HG02943 (cell line): ENCODE measurements around the gene SLC39A12.
"Not testable (repeated sequence)": the region's sequence is repeated elsewhere in the genome, so short reads cannot be mapped to it uniquely, and the experiment has no call there.

ENCODE experiments used
- ATAC-seq: cut with Tn5 transposase; IDR thresholded peaks from one replicate; pipeline ENCODE4 v1.9.1; 2021; ENCODE audit warnings: mild to moderate bottlenecking, low read depth, moderate library complexity; ENCODE audit not compliant: unreplicated experiment

SLC39A12 gene

GRCh38 chr10:17951868-17952371 is at the start of gene SLC39A12:
Gene SLC39A12, plus strand, starts transcription at chr10:17951918. Its CDS starts 1,359 bp downstream, at chr10:17953277.
- ATAC-seq, result no peak

- no peak for ATAC-seq
Measured at GRCh38 chr10:17904564-17904963, 47.2 kb upstream of the SLC39A12 start.

DNA sequence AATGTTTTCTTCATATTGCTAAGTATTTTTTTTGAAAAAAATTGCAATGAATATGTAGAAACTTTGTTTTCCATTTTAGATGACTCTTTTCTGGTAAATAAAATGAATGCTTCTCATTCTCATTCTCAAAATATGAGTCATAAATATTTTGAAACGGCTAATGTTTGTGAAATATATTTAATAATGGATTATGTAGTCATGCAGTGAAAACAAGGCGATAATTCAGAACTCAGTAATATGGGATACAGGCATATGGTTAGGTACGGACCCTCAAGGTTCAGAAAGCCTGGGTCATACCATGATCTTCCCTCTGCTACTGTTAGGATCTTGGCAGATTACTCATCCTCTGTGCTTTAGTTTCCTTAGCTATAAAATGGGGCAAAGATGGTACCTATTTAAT is 46.2 kb upstream of the SLC39A12 start:
- no peak for ATAC-seq

DNA sequence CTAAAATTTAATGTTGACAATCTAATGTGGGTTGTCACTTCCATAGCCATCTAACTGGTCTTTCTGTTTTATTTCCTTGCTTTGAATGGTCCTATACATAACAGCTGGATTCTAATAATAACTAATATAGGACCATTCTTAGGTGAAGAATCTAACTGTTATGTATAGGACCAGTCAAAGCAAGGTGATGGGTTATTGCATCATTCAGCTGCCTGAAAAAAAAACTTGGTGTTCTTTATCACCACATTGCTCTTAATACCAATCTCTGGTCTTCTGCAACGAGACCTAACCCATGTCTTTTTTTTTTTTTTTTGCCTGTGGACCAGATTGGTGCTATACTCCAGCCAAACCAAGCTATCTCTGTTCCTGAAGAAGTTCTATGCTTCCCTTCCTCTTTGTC is 45.7 kb upstream of the SLC39A12 start:
- no peak for ATAC-seq

GRCh38 chr10:17907641-17908040 is 44.1 kb upstream of the SLC39A12 start:
- ATAC-seq, result no peak

DNA sequence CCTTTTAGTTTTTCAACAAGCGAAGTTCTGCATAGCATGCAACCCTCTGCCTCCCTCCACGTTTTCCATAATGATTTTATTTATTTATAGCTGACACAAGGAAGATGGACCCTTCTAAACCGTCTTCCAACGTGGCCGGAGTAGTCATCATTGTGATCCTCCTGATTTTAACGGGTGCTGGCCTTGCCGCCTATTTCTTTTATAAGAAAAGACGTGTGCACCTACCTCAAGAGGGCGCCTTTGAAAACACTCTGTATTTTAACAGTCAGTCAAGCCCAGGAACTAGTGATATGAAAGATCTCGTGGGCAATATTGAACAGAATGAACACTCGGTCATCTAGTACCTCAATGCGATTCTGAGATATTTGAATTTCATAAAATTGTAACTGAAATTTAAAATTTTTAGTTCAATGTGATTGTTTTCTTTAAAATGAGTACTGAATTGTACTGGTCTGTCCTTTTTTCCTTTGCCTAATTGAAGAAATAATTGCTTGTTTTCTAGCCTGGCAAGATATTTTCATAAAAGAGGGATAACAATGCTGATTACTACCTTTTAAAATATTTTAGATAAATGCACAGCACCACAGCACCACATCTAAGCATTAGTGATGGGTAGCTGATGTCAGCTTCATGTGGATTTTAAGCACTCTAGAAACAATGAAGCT is 41.5 kb upstream of the SLC39A12 start:
- ATAC-seq, result no peak

DNA sequence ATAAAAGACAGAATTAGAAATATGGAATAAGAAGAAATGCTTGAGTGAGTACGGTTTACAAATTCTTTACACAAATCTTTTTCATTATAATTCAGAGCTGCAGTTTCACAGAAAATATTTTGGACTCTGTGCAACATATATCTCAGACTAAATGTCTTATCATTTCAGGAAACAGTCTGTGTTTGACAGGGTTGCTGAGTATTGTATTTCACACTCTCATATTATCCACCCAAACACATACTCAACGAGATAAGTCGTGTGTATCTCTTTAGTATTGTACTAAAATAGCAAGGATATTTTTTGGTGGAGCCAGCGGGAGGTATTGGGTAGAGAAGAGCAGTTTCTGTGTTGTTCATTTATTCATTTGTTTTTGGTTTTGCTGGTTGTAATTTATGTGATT is 39.0 kb upstream of the SLC39A12 start:
- ATAC-seq, result no peak

DNA sequence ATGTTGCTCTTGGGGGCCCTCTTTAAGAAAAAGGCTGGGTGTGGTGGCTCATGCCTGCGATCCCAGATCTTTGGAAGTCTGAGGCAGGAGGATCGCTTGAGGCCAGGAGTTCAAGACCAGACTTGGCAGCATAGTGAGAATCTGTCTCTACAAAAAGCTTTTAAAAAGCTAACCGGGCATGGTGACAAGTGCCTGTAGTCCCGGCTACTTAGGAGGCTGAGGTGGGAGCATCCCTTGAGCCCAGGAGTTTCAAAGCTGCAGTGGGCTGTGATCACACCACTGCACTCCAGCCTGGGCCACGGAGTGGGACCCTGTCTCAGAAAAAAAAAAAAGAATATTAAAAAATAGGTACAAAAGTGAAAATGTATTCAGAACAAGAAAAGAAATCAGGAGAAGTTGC is 38.1 kb upstream of the SLC39A12 start:
- ATAC-seq, result no peak

GRCh38 chr10:17914169-17915045 is 37.3 kb upstream of the SLC39A12 start:
- no peak for ATAC-seq

DNA sequence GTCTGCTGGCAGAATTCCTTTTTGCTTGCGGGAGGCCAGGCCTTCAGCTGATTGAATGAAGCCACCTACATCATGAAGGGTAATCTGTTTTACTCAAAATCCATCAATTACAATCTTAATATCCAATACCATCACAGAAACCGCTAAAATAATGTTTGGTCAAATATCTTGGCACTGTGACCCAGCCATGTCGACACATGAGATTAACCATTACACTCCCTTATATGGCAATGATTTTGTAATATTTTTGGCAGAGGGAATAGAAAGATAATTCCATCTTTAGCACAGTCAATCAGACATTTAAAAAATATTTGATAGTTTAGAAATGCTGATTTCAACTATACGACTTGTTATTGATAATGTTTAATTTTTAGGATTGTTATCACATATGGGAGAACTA is 36.5 kb upstream of the SLC39A12 start:
- no peak for ATAC-seq

GRCh38 chr10:17918187-17918903 is 33.4 kb upstream of the SLC39A12 start:
- ATAC-seq, result no peak

GRCh38 chr10:17921378-17921777 is 30.3 kb upstream of the SLC39A12 start:
- no peak for ATAC-seq

DNA sequence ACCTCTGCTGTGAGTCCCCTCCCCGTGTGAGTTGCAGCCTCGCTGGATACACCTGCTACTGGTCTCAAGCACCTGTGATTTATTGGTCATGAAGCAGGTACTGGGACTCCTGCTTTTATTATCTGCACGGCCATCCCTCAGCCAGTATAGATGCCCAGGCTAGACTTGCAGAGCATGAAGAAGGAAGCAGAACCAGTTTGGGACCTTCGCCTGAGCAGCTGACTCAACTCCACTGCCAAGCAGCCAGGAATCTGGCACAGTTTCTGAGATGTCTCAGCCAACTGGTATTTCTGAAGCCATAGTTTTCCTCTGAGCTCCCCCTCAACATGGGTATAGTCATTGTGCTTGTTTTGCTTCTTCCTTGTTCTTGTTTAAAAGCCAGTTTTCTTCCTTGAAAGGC is 28.0 kb upstream of the SLC39A12 start:
- ATAC-seq, result no peak

GRCh38 chr10:17943033-17943745 is 8.5 kb upstream of the SLC39A12 start:
- ATAC-seq, result no peak

- ATAC-seq, result not testable (repeated sequence)
Measured at GRCh38 chr10:17950269-17950668, 1.4 kb upstream of the SLC39A12 start.

GRCh38 chr10:17950726-17951125 is 992 bp upstream of the SLC39A12 start:
- ATAC-seq, result no peak

DNA sequence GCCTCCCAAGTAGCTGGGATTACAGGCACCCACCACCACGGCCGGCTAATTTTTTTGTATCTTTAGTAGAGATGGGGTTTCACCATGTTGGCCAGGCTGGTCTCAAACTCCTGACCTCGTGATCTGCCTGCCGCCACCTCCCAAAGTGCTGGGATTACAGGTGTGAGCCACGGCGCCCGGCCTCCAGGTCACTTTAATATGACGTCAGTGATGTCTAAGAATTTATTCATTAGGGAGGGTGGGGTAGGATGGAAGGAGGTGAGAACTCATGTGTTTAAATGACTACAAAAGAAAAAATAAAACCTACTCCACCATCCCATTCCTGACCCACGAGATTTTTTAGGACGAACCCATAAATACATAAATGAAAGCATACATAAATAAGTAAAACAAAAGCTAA is 2.7 kb downstream of the SLC39A12 start:
- not testable (repeated sequence) for ATAC-seq

DNA sequence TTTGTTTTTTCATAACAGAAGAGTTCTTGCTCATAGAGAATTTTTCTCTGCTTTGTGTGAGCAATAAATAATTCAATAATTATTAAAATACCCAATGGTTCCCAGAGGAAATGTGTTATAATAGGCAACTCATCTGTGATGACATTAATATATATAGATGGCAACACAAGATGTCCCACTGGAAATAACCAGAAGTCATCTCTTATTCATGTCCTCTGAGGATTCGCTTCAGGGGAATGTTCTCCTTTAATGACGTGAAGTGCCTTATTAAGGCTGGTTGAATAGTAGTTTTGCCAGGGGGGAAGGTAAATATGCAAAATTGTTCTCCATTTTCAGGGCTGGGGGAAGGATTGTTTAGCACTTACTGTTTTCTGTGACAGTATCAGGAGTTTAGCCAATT is 3.1 kb downstream of the SLC39A12 start:
- no peak for ATAC-seq

- no peak for ATAC-seq
Measured at GRCh38 chr10:17958049-17958448, 6.3 kb downstream of the SLC39A12 start.

DNA sequence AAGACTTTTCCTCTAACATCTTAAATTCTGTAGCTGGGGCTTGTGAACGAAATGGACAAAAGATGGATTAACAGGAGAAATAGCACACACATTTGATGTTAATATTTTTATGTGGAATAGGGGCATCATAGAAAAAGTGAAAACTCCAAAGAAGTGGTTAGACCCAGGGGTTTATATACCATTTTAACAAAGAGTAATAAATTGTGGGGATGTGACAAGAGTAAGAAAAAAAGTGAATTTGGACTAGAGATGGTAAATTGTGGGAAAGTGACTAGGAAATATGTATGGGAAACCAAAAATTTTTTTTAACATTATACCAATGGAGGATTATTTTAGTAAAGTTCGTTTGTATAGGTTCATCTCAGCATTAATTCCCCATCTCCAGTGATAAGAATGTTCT is 8.2 kb downstream of the SLC39A12 start:
- ATAC-seq, result no peak
